Measurements from ENCODE around the gene SIVA1. TPM values are rescaled to one million over a fixed set of nuclear protein-coding genes. Genes with fewer than 3 reads are reported as not detected.

The SIVA1 gene
- total RNA-seq, 1 experiment from 2014 or later, result 249 TPM

DNA sequence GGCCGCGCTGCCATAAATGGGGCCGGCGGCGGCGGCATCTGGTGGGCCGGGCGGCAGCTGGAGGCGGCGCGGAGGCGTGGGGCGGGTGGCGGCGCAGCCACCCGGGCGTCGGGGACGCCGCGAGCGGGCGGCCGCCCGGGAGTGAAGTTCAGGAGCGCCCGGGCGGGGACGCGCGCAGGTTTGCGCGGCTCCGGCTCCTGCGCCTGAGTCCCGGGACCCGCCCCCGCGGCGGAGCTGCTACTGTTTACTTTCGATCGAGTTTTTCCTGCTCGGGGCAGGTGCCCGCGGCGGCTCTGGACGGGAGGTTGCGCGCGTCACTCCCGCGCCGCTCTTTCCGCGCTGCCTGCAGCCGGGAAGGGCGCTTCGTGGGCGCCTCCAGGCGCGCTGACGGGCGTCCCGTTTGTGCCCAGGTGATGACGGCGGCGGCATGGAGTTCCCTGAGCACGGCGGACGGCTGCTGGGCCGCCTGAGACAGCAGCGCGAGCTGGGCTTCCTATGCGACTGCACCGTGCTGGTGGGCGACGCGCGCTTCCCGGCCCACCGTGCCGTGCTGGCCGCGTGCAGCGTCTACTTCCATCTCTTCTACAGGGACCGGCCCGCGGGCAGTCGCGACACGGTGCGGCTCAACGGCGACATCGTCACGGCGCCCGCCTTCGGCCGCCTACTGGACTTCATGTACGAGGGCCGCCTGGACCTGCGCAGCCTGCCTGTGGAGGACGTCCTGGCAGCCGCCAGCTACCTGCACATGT, 48.0 kb downstream of the SIVA1 start, which contains the start of gene ZBTB42:
Gene ZBTB42 (plus strand): TSS at position 331 of the 749 bp plus-strand sequence. CDS start 97 bp downstream, at position 428.
- DNase-seq, result peak; percentile 94
- Histone ChIP-seq H3K4me3 (ENCODE audit: insufficient read depth, low read depth, low read length) (peak within 1 kb of the TSS; percentile 71), H3K36me3 (replicated peaks; ENCODE audit: control insufficient read depth, insufficient read depth, low read length) (no peaks in the 10 kb centered on the region), H3K27me3 (ENCODE audit: control insufficient read depth, insufficient read depth, low read length) (peaks cover 39% of the 10 kb centered on the region)

DNA sequence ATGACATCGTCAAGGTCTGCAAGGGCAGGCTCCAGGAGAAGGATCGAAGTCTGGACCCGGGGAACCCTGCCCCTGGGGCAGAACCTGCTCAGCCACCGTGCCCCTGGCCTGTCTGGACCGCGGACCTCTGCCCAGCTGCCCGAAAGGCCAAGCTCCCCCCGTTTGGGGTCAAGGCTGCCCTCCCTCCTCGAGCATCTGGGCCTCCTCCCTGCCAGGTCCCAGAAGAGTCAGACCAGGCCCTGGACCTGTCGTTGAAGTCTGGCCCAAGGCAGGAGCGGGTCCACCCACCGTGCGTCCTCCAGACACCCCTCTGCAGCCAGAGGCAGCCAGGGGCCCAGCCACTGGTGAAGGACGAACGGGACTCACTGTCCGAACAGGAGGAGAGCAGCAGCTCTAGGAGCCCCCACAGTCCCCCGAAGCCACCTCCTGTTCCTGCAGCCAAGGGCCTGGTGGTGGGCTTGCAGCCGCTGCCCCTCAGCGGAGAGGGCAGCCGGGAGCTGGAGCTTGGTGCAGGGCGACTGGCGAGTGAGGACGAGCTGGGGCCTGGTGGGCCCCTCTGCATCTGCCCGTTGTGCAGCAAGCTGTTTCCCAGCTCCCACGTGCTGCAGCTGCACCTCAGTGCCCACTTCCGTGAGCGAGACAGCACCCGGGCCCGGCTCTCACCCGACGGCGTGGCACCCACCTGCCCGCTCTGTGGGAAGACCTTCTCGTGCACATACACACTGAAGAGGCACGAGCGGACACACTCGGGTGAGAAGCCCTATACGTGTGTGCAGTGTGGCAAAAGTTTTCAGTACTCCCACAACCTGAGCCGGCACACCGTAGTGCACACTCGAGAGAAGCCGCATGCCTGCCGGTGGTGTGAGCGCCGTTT, 48.8 kb downstream of the SIVA1 start:
- peaks cover 34% of the 10 kb centered on the region for H3K27me3 ChIP-seq (ENCODE audit: control insufficient read depth, insufficient read depth, low read length)

DNA sequence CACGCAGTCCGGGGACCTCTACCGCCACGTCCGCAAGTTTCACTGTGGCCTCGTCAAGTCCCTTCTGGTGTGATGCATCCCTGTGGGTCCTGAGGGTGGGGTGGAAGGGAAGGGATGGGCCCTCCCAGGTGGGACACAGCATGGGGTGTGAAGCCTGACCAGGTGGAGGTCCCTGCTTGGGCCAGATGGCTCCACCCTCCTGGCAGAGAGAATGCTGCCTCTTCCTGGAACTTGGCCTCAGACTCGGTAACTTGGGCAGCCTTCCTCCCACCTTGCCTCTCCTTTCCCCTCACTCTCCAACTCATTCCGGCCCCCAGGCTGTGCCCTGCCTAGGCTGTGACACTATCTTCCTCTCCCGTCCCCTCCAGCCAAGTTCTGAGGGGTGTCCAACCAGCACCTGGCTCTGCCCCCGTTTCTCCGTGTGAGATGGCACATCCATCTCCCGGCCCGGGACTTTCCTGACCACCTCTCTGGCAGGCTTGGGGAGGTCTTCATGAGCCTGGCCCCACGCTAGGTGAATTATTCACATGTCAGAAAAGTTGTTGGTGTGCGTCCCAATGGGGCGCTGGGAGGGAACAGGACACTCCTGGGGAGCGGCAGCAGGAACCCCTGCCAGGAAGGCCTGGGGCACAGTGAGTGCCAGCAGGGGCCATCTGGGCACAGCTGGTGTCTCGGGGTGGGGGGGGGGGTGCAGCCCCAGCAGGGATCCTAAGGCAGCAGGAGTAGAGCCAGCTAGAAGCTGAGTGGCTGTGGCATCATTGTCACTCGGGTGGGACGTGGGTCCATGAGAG, 49.6 kb downstream of the SIVA1 start:
- DNase-seq, result no peak
- Histone ChIP-seq H3K36me3 (replicated peaks; ENCODE audit: control insufficient read depth, insufficient read depth, low read length) (no peaks in the 10 kb centered on the region), H3K27me3 (ENCODE audit: control insufficient read depth, insufficient read depth, low read length) (peaks cover 28% of the 10 kb centered on the region), H3K4me3 (ENCODE audit: insufficient read depth, low read depth, low read length) (no peak overlapping the region)

More for the DNA sequence above, 48.8 kb downstream of the SIVA1 start:
- no peak for DNase-seq
- Histone ChIP-seq H3K36me3 (replicated peaks; ENCODE audit: control insufficient read depth, insufficient read depth, low read length) (no peaks in the 10 kb centered on the region), H3K4me3 (ENCODE audit: insufficient read depth, low read depth, low read length) (peak overlapping the region; percentile 71)

DNA sequence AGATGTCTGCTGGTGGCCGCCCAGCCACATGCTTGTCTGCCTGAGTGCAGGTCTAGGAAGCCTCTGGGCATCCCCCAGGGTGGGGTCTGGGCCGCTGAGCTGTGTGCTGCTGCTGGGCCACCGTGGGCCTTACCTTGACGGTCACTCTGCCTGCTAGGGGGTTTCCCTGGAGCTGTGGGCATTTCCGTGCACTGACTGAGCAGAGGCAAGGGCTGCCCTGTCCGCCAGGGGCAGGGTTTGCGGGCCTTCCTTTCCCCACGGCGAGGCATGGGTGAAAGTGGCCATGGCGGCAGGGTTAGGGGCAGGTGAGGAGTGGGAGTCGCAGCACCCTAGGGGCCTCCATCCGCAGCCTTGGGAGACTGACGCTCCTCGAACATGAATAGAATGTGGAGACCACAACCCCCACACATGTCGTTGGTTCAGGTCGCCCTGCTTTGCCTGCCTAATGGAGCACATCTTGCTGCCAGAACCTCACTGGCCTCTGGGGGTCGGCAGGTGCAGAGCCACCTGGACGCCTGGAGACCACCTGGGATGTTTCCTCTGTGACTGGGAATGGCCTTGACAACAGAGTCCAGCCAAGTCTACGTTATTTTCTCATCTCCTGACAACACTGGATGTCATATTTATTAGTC, 50.4 kb downstream of the SIVA1 start:
- DNase-seq, result no peak
- H3K4me3 ChIP-seq (ENCODE audit: insufficient read depth, low read depth, low read length), result no peak overlapping the region
- H3K27me3 ChIP-seq (ENCODE audit: control insufficient read depth, insufficient read depth, low read length), result peaks cover 21% of the 10 kb centered on the region
- no peaks in the 10 kb centered on the region for H3K36me3 ChIP-seq (replicated peaks; ENCODE audit: control insufficient read depth, insufficient read depth, low read length)

DNA sequence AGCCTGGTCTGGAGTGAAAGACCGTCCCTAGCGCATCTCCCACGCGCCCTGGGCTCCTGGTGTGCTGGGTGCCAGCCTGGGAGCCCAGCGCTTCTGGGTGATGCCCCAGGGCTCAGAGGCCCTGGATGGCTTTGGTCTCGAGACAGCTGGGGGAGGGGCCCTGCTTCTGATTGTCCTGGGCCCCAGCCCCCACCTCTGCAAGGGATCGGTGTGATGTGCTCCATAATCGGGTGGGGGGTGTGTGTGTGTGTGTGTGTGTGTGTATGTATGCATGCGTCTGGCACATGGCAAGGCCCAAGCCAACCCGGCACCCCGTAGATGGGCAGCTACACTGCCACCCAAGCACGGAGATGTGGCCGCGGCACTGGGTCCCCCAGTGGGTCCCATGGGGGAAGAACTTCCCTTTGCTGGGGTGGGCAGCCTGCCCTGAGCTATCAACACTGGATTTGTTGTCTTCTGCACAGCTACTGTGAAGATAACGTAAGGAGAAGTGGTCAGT, 51.0 kb downstream of the SIVA1 start:
- Histone ChIP-seq H3K4me3 (ENCODE audit: insufficient read depth, low read depth, low read length) (no peak overlapping the region), H3K36me3 (replicated peaks; ENCODE audit: control insufficient read depth, insufficient read depth, low read length) (no peaks in the 10 kb centered on the region), H3K27me3 (ENCODE audit: control insufficient read depth, insufficient read depth, low read length) (peaks cover 18% of the 10 kb centered on the region)
- DNase-seq, result no peak

DNA sequence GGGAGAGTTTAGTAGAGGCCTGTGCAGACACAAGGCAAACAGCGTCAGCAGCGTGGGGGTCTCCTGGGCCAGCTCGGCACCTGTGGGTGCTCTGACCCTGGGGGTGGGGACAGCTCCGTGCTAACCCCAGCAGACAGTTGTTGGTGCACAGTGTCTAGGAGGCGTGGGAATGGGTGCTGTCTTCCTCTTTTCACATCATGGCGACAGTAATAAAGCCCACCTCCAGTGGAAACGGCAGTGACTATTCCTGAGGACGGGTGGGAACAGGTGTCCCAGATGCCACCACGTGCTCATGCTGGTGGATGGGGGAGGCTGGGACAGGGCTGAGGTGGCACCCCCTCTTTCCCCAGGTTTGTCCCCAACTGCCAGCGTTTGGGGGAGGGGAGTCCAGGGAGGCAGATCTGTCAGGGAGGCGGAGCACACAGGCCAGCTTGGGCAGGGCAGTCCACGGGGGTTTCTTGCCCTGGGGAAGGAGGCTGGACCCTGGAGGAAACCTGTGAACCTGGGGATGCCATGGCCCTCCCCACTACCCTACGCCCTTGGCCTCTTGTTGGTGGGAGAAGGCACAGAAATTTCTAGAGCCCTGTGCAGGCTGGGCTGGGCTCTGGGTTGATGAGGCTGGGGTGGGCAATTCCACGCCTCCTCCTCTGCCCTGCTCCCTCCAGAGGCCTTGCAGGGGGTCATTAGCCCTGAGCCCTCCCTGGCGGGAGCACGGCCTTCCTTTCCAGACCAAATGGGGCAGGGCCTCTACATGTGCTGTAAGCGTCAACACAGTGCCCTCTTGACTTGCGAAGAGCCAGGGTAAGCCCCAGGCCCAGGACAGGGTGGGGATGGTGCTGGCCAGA, 51.8 kb downstream of the SIVA1 start:
- Histone ChIP-seq H3K27me3 (ENCODE audit: control insufficient read depth, insufficient read depth, low read length) (peaks cover 18% of the 10 kb centered on the region), H3K36me3 (replicated peaks; ENCODE audit: control insufficient read depth, insufficient read depth, low read length) (no peaks in the 10 kb centered on the region), H3K4me3 (ENCODE audit: insufficient read depth, low read depth, low read length) (no peak overlapping the region)
- DNase-seq, result no peak

DNA sequence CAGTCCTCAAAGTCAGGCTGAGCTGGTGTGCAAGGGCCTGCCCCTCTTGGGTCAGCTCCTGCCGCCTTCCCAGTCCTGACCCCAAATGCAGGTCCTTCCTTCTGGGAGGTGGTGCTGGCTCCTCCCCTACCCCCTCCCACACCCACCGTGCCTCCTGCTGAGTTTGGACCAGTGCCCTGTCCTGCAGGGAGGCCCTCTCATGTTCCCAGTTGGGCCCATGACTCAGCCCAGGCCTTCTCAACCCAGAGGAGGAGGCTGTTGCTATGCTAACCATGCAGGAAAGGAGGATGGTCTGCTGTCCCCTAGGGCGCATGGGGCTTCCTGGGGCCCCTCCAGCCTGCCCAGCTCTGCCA, 52.4 kb downstream of the SIVA1 start:
- Histone ChIP-seq H3K36me3 (replicated peaks; ENCODE audit: control insufficient read depth, insufficient read depth, low read length) (no peaks in the 10 kb centered on the region), H3K27me3 (ENCODE audit: control insufficient read depth, insufficient read depth, low read length) (peaks cover 18% of the 10 kb centered on the region), H3K4me3 (ENCODE audit: insufficient read depth, low read depth, low read length) (no peak overlapping the region)
- no peak for DNase-seq

DNA sequence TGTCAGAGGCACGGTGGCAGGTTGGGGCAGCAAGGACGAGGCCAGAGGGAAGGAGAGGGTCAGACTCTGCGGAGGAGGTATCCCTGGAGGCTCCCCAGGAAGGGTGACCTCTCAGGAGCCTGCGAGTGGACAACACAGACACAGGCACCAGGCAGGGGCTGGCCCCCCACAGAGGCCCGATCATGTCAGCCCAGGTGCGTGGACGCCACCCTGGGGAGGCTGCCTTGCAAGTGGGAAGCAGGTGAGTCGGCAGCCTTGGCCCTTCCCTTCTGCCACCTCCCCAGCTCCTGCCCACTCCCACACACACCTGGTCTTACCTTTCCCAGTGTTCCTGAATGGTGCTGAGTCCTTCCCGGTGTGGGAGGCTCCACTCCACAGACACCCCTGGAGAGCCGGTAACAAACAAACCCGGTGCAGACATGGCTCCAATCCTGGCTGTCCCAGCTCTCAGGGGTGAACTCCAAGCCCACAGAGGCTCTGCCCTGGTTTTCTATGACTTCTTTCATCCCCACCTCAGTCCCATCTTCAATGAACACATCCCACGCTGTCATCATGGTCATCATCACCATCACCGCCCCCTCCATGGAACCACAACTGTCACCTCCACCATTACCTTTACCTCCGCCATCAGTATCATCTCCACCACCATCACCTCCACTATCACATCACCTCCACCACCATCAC, 53.1 kb downstream of the SIVA1 start:
- Histone ChIP-seq H3K4me3 (ENCODE audit: insufficient read depth, low read depth, low read length) (no peak overlapping the region), H3K27me3 (ENCODE audit: control insufficient read depth, insufficient read depth, low read length) (peaks cover 15% of the 10 kb centered on the region), H3K36me3 (replicated peaks; ENCODE audit: control insufficient read depth, insufficient read depth, low read length) (no peaks in the 10 kb centered on the region)
- DNase-seq, result no peak

DNA sequence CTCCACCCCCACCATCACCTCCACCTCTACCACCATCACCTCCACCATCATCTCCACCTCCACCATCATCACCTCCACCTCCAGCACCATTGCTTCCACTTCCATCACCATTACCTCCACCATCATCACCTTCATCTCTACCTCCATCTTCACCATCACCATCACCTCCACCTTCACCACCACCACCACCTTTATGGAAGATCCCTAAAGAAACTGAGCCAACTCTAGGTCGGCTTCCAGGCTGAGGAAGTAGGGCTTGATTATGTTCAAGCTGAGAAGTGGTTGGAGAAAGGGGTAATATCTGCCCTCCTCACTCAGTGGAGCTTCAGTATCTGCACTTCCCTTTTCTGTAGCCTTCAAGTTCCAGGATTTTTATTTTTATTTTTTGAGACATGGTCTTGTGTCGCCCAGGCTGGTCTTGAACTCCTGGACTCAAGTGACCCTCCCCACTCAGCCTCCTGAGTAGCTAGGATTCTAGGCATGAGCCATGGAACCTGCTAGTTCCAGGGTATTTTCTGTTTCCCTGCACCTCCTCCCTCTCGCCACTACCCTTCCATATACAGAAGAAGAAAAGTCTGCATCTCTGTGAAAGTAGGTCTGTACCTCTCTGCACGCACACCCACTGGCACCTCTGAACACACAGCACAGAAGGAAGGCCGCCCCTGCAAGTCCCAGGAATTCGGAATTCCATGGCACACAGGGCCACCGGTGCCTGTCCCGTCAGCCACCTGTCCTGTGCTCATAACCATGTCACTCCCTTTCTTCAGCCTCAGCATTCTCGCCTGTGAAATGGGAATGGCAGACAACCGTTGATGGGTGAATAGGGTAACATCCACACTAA, 53.9 kb downstream of the SIVA1 start:
- DNase-seq, result no peak
- Histone ChIP-seq H3K4me3 (ENCODE audit: insufficient read depth, low read depth, low read length) (no peak overlapping the region), H3K36me3 (replicated peaks; ENCODE audit: control insufficient read depth, insufficient read depth, low read length) (no peaks in the 10 kb centered on the region), H3K27me3 (ENCODE audit: control insufficient read depth, insufficient read depth, low read length) (peaks cover 7% of the 10 kb centered on the region)

DNA sequence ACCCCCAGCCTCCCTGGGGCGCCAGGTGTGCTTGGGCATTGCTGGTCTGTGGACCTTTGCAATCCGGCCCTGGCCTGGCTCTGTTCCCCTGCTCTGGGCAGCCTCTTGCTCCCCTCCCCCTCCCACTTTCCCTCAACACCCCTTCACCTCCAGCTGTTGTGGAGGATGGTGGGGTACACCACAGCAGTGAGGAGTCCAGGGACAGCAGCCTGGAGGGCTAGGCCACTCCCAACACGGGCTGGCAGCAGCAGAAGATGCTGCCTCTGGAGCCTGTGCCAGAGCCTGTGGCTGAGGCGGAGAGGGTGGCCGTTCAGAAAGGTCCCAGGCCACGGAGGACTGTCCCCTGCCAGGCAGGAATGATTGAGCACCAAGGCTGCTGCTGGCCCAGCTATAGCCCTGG, 55.5 kb downstream of the SIVA1 start:
- Histone ChIP-seq H3K4me3 (ENCODE audit: insufficient read depth, low read depth, low read length) (no peak overlapping the region), H3K27me3 (ENCODE audit: control insufficient read depth, insufficient read depth, low read length) (no peaks in the 10 kb centered on the region), H3K36me3 (replicated peaks; ENCODE audit: control insufficient read depth, insufficient read depth, low read length) (no peaks in the 10 kb centered on the region)
- DNase-seq, result peak; percentile 43

Data from H7 (cell line).